HG02798 (cell line): ENCODE data around the gene PRAMEF17.
"Not testable (repeated sequence)": the region's sequence is repeated elsewhere in the genome, so short reads cannot be mapped to it uniquely, and the experiment has no call there.

Experiments used
- ATAC-seq: cut with Tn5 transposase; IDR thresholded peaks from one replicate; pipeline ENCODE4 v1.9.1; 2021; ENCODE audit warnings: mild to moderate bottlenecking; ENCODE audit not compliant: unreplicated experiment, poor library complexity

The PRAMEF17 gene

DNA sequence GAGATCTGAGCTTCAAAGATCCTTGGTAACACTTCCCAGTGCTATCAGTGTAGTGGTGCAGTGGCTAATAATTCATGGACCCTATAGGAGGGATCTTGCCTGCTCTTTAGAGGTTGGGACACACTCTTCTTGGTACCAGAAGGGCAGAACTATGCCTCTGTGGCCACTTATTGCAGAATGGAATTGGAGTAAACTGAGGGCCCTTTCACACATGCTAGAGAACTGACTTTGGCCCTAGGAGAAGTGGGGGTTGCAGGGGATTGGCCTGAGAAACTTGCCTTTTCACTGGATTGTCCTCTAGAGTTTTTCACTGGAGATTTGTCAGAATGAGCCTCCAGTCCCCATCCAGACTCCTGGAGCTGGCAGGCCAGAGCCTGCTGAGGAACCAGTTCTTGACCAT lies at the start of gene PRAMEF17:
Gene PRAMEF17, plus strand, starts transcription at position 301 of the 400 bp plus-strand sequence. Its CDS starts 26 bp downstream, at position 327.
- not testable (repeated sequence) for ATAC-seq

GRCh38 chr1:13342496-13342895 lies 46.9 kb upstream of the PRAMEF17 start:
- ATAC-seq, result not testable (repeated sequence)

DNA sequence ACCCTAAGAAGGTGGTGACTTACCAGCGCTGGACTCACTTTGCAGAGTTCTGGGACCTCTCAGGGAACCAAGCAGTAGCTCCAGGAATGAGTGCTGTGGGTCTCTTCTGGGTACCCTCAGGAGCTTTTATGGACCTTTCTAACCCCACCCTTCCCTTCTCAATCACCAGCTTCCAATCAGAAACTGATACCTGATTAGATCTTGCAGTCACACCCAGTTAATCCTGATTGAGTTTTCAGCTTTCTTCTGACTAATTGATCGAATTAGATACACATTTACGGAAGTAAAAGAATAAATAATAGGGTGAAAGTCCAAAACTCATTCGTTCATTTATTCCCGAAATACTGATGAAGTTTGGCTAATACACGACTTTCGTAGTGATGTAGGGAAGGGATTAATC lies 42.4 kb upstream of the PRAMEF17 start, which contains the start of gene PRAMEF14:
Gene PRAMEF14, minus strand, starts transcription at position 101 of the 400 bp plus-strand sequence. CDS start 1,820 bp downstream, outside the sequence.
- not testable (repeated sequence) for ATAC-seq

DNA sequence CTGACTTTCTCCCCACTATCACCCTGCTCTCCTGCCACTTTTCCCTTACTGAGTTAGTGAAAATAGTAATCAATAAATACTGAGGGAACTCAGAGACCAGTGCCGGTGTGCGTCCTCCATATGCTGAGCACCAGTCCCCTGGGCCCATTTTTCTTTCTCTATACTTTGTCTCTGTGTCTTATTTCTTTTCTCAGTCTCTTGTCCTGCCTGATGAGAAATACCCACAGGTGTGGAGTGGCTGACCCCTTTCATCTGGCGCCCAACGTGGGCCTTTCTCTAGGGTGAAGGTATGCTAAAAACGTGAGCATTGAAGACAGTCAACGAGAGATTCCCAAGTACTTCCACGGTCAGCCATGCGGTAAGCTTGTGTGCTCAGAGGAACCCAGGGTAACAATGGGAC lies 36.0 kb upstream of the PRAMEF17 start:
- ATAC-seq, result not testable (repeated sequence)

- not testable (repeated sequence) for ATAC-seq
Measured at GRCh38 chr1:13354475-13354874, 35.0 kb upstream of the PRAMEF17 start.

DNA sequence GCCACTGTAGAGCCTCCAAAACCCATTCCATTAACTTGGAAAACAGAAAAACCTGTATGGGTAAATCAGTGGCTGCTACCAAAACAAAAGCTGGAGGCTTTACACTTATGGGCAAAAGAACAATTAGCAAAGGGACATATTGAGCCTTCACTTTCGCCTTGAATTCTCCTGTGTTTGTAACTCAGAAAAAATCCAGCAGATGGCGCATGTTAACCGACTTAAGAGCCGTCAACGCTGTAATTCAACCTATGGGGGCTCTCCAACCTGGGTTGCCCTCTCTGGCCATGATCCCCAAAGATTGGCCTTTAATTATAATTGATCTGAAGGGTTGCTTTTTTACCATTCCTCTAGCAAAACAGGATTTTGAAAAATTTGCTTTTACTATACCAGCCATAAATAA lies 32.7 kb upstream of the PRAMEF17 start:
- not testable (repeated sequence) for ATAC-seq

DNA sequence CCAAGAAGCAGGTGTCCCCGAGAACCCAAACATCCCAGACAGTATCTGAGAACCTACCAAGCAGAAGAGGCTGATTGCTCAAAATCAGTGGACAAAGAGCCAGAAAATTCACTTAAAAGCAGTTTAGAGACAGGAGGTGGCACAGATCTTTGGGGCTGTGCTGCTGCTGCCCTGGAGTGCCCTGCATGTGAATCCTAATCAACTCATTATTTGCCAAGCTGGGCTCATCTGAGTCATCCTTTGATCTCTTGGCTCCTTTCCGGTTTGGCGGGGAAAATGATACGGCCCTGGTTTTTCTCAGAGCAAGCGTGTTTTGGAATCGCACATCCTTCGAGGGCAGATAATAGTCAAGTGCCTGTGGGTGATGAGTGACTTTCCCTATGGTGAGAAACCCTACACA lies 27.1 kb upstream of the PRAMEF17 start:
- not testable (repeated sequence) for ATAC-seq

DNA sequence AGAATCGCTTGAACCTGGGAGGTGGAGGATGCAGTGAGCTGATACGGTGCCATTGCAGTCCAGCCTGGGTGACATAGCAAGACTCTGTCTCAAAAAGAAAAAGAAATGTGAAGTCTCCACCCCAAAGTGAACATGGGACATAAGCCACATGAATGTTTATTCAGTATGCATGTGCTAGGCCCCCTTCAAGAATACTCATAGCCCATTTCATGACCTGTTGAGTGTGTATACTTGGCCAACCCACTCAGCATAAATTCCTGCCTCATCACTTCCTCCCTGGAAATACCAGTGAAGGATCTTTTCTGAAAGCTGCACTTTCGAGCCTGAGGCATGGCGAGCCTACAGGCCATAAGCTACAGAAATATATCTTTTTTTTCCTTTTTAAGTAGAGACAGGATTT lies 24.5 kb upstream of the PRAMEF17 start:
- ATAC-seq, result not testable (repeated sequence)

GRCh38 chr1:13366536-13366935 lies 22.9 kb upstream of the PRAMEF17 start:
- not testable (repeated sequence) for ATAC-seq

GRCh38 chr1:13368544-13368943 lies 20.9 kb upstream of the PRAMEF17 start:
- ATAC-seq, result not testable (repeated sequence)

GRCh38 chr1:13378983-13379382 lies 10.4 kb upstream of the PRAMEF17 start:
- not testable (repeated sequence) for ATAC-seq

- not testable (repeated sequence) for ATAC-seq
Measured at GRCh38 chr1:13380380-13380779, 9.1 kb upstream of the PRAMEF17 start.

GRCh38 chr1:13393004-13393403 lies 3.6 kb downstream of the PRAMEF17 start:
- ATAC-seq, result not testable (repeated sequence)

DNA sequence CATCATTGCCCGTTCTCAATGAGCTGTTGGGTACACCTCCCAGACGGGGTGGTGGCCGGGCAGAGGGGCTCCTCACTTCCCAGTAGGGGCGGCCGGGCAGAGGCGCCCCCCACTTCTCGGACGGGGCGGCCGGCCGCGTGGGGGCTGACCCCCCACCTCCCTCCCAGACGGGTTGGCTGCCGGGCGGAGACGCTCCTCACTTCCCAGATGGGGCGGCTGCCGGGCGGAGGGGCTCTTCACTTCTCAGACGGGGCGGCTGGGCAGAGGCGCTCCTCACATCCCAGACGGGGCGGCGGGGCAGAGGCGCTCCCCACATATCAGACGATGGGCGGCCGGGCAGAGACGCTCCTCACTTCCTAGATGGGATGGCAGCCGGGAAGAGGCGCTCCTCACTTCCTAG lies 5.3 kb downstream of the PRAMEF17 start:
- ATAC-seq, result not testable (repeated sequence)

GRCh38 chr1:13395311-13395710 lies 5.9 kb downstream of the PRAMEF17 start:
- ATAC-seq, result not testable (repeated sequence)

GRCh38 chr1:13407811-13408210 lies 18.4 kb downstream of the PRAMEF17 start:
- ATAC-seq, result no peak

DNA sequence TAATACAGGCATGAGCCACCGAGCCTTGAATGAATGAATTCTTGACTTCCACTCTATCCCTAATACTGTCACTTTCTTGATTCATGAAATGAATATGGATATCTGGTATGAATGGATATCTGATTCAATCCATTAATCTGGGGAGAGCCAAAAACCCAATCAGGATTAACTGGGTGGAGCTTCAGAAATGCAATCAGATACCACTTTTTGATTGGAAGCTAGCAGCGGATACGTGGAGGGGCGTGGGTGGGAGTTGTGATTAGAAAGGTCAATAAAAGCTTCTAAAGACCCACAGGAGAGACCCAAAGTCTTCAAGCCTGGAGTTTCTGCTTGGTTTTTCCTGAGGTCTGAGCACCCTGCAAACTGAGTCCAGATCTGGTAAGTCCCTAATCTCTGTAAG lies 20.7 kb downstream of the PRAMEF17 start, which contains the start of gene PRAMEF20:
Gene PRAMEF20, plus strand, starts transcription at position 301 of the 400 bp plus-strand sequence. CDS start 5,905 bp downstream, outside the sequence.
- ATAC-seq, result not testable (repeated sequence)

- ATAC-seq, result no peak
Measured at GRCh38 chr1:13430495-13430894, 41.1 kb downstream of the PRAMEF17 start.

GRCh38 chr1:13432251-13432650 lies 42.8 kb downstream of the PRAMEF17 start:
- ATAC-seq, result no peak

DNA sequence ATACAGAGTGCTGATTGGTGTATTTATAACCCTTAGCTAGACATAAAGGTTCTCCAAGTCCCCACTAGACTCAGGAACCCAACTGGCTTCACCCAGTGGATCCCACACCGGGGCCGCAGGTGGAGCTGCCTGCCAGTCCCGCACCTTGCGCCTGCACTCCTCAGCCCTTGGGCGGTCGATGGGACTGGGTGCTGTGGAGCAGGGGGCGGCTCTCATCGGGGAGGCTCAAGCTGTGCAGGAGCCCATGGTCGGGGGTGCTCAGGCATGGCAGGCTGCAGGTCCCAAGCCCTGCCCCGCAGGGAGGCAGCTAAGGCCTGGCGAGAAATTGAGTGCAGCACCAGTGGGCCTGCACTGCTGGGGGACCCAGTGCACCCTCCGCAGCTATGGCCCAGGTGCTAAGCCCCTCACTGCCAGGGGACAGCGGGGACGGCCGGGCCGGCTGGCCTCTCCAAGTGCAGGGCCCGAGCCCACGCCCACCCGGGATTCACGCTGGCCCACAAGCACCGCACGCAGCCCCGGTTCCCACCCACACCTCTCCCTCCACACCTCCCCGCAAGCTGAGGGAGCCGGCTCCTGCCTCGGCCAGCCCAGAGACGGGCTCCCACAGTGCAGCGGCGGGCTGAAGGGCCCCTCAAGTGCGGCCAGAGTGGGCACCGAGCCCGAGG lies 44.4 kb downstream of the PRAMEF17 start:
- ATAC-seq, result not testable (repeated sequence)

DNA sequence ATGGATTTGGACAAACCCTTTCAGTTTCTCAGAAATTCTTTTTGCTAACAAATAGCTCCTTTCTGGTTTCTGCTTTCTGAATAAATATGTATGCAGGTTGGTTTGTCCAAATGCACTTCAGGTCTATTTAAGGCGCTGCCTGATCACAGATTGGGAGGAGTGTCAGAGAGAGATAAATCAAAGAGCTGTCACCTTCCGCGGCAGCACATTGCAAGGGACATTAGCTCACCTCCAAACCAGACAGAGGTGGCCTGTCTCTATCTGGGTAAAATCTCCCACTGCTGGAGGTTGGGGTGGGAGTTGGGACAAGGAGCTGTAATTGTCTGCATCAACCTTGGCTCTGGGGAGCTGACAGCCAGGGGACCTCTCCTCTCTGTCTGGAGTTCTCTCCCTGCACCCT lies 46.0 kb downstream of the PRAMEF17 start:
- no peak for ATAC-seq
